Stimulated activated CD4-positive, alpha-beta T cell treated with anti-CD3 and anti-CD28 coated beads, Interleukin-12 subunit alpha, Interleukin-12 subunit beta, amount 100 ng/mL, for 48 hours (primary cell): Measurements from ENCODE around the gene CEP43.
A peak's percentile ranks its signal among the peaks of the same experiment; 100 is the strongest.

ENCODE experiments used
- DNase-seq, 3 donors: peaks; one replicate each; pipeline ENCODE4 v3.0.0-alpha.2; 2020; ENCODE audit warnings: low read depth in 2 of 3, low spot score in 1 of 3

The CEP43 gene

GRCh38 chr6:166966268-166966667, 32.9 kb upstream of the CEP43 start:
- no peak for DNase-seq

GRCh38 chr6:166969390-166970002, 29.7 kb upstream of the CEP43 start:
- DNase-seq, result no peak

- no peak for DNase-seq
These were observed 29.1 kb upstream of the CEP43 start for GRCh38 chr6:166970091-166970490.

GRCh38 chr6:166970776-166971175, 28.4 kb upstream of the CEP43 start:
- no peak for DNase-seq

- no peak for DNase-seq
These were observed 27.9 kb upstream of the CEP43 start for GRCh38 chr6:166971271-166971670.

- DNase-seq, result no peak
These were observed 27.1 kb upstream of the CEP43 start for GRCh38 chr6:166972101-166972500.

- DNase-seq, result no peak
These were observed 22.6 kb upstream of the CEP43 start for GRCh38 chr6:166976636-166977035.

- DNase-seq, result no peak
These were observed 21.3 kb upstream of the CEP43 start for GRCh38 chr6:166977621-166978525.

- DNase-seq, result no peak
These were observed 18.5 kb upstream of the CEP43 start for GRCh38 chr6:166980738-166981137.

- no peak for DNase-seq
These were observed 11.7 kb upstream of the CEP43 start for GRCh38 chr6:166987448-166987847.

- DNase-seq, result no peak
These were observed 11.3 kb upstream of the CEP43 start for GRCh38 chr6:166987930-166988329.

- no peak for DNase-seq
These were observed 10.5 kb upstream of the CEP43 start for GRCh38 chr6:166988674-166989201.

- peak in 2 of 3 donors; percentile 7 to 55 for DNase-seq
These were observed 9.7 kb upstream of the CEP43 start for GRCh38 chr6:166989427-166990032.

- DNase-seq, result no peak
These were observed 2.8 kb upstream of the CEP43 start for GRCh38 chr6:166996406-166996805.

GRCh38 chr6:166997348-166997747, 1.8 kb upstream of the CEP43 start:
- DNase-seq, result no peak

GRCh38 chr6:166997768-166998255, 1.4 kb upstream of the CEP43 start:
- peak; percentile 49 to 56 (median 52) for DNase-seq

GRCh38 chr6:166998256-166999144, 697 bp upstream of the CEP43 start:
- DNase-seq, result peak in 2 of 3 donors; percentile 1 to 13

- no peak for DNase-seq
These were observed 672 bp downstream of the CEP43 start for GRCh38 chr6:166999884-167000253.

GRCh38 chr6:167000759-167001158, 1.6 kb downstream of the CEP43 start:
- DNase-seq, result no peak

GRCh38 chr6:167005350-167006159, 6.4 kb downstream of the CEP43 start:
- DNase-seq, result no peak
